ENCODE results near the gene ERBB2. TPM values are rescaled to one million over a fixed set of nuclear protein-coding genes. Genes with fewer than 3 reads are reported as not detected.
"Not testable (repeated sequence)": the region's sequence is repeated elsewhere in the genome, so short reads cannot be mapped to it uniquely, and the experiment has no call there.

Gene ERBB2
- total and polyA plus RNA-seq, 5 donors from 2014 or later: 0.36 to 5.5 (median 0.67) TPM

DNA sequence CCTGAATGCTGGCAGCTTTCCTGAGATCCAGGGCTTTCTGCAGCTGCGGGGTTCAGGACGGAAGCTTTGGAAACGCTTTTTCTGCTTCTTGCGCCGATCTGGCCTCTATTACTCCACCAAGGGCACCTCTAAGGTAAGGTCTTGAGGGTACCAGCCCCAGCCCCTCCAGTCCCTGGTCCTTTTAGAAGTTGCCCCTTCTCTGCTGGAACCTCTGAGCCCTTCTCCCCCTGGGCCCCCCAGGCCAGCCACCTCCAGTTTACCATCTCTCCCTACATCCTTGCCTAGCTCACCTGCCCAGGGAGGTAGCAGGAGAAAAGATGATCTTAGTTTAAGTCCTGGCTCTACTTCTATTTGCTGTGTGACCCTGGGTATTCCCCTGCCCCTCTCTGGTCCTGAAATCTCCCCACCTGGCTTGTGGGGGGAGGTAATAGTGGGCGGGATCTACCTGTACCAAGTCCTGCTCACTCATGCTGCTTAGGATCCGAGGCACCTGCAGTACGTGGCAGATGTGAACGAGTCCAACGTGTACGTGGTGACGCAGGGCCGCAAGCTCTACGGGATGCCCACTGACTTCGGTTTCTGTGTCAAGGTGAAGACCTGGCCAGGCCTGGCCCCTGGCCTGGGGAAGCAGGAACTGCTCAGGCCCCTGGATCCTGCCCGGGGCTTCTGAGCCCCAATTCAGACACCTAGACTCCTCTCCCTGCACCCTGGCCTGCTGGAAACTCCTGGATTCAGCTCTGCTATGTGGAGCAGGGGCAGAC, 44.4 kb downstream of the ERBB2 start:
- peaks cover 0 to 6% (median 2%) of the 10 kb centered on the region in 4 donors for H3K4me1 Mint-ChIP-seq
- H3K9me3 Mint-ChIP-seq: peaks cover 0 to 1% (median 0%) of the 10 kb centered on the region in 7 donors
- Histone ChIP-seq H3K27ac (ENCODE audit: insufficient read depth, low read length, poor library complexity, severe bottlenecking) (no peak overlapping the region), H3K4me3 (ENCODE audit: low read depth, low read length) (no peak overlapping the region), H3K9me3 (ENCODE audit: control insufficient read depth in 2 of 2, low read length in 2 of 2) (no peaks in the 10 kb centered on the region), H3K4me1 (ENCODE audit: control insufficient read depth, insufficient read depth, low read length, poor library complexity, severe bottlenecking) (peaks cover under 1% of the 10 kb centered on the region), H3K36me3 (ENCODE audit: control insufficient read depth, insufficient read depth, low read length) (no peaks in the 10 kb centered on the region), H3K27me3 (ENCODE audit: control insufficient read depth, insufficient read depth, low read length) (no peaks in the 10 kb centered on the region)
- no peak overlapping the region for H3K27ac Mint-ChIP-seq
- no peak for DNase-seq
- H3K27me3 Mint-ChIP-seq: peaks cover 20% of the 10 kb centered on the region
- no peaks in the 10 kb centered on the region for H3K36me3 Mint-ChIP-seq
- H3K4me3 Mint-ChIP-seq: no peak overlapping the region
- ATAC-seq (ENCODE audit: low read depth in 2 of 2): no peak

DNA sequence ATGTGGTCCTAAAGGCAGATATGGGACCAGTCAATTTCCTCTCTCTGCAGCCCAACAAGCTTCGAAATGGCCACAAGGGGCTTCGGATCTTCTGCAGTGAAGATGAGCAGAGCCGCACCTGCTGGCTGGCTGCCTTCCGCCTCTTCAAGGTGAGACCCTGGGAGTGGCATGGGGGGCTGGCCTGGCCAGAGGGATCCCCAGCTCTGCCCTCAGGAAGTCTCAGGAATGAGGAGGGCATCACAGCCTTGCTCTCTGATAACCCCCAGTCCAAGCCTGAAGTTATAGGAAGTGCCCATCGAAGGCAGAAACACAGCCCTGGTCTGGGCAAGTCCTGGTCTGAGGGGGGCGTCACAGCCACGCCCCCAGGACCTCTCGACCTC, 45.0 kb downstream of the ERBB2 start:
- H3K4me1 Mint-ChIP-seq: peaks cover 0 to 4% (median under 1%) of the 10 kb centered on the region in 4 donors
- H3K27ac ChIP-seq (ENCODE audit: insufficient read depth, low read length, poor library complexity, severe bottlenecking): no peak overlapping the region
- H3K36me3 Mint-ChIP-seq: no peaks in the 10 kb centered on the region
- H3K4me3 ChIP-seq (ENCODE audit: low read depth, low read length): no peak overlapping the region
- H3K4me3 Mint-ChIP-seq: no peak overlapping the region
- DNase-seq (no peak), ATAC-seq (ENCODE audit: low read depth in 2 of 2) (no peak)
- H3K9me3 ChIP-seq (ENCODE audit: control insufficient read depth in 2 of 2, low read length in 2 of 2): no peaks in the 10 kb centered on the region
- peaks cover 0 to 1% (median 0%) of the 10 kb centered on the region in 7 donors for H3K9me3 Mint-ChIP-seq
- H3K27me3 Mint-ChIP-seq: peaks cover 20% of the 10 kb centered on the region
- H3K27ac Mint-ChIP-seq: no peak overlapping the region
- H3K27me3 ChIP-seq (ENCODE audit: control insufficient read depth, insufficient read depth, low read length): no peaks in the 10 kb centered on the region
- H3K36me3 ChIP-seq (ENCODE audit: control insufficient read depth, insufficient read depth, low read length): no peaks in the 10 kb centered on the region
- no peaks in the 10 kb centered on the region for H3K4me1 ChIP-seq (ENCODE audit: control insufficient read depth, insufficient read depth, low read length, poor library complexity, severe bottlenecking)

DNA sequence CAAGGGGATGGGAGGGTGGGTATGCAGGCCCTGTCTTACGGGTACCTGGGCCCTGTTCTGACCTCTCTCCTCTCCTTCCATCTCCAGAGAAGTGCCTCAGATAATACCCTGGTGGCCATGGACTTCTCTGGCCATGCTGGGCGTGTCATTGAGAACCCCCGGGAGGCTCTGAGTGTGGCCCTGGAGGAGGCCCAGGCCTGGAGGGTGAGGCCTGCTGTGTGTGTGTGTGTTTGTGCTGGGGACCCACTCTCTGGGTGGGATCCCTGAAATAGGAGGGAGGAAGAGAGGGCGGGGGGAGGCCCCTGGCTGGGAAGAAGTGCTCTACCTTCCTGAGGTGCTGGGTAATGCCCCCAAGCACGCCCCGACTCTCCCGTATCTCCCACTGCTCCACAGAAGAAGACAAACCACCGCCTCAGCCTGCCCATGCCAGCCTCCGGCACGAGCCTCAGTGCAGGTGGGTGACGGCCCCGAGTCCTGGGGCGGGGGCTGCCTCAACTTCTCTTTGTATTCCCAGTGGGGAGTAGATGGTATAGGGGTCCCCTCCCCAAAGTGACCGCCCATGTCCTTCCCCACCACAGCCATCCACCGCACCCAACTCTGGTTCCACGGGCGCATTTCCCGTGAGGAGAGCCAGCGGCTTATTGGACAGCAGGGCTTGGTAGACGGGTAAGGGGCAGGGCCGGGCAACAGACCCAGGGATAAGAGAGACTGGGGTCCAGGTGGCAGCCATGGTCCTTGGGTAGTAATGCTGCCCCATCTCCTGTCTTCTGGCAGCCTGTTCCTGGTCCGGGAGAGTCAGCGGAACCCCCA, 45.7 kb downstream of the ERBB2 start:
- peaks cover 0 to 4% (median 0%) of the 10 kb centered on the region in 4 donors for H3K4me1 Mint-ChIP-seq

DNA sequence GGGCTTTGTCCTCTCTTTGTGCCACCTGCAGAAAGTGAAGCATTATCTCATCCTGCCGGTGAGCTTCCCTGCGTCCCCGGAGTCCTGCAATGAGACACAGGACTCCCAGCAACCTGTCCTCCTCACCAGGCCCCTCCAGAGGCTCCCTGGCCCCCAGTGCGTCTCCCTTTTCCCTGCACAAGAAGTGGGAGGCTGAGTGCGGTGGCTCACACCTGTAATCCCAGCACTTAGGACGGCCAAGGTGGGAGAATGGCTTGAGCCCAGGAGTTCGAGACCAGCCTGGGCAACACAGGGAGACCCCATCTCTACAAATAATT, 46.2 kb downstream of the ERBB2 start:
- no peaks in the 10 kb centered on the region for H3K9me3 ChIP-seq (ENCODE audit: control insufficient read depth in 2 of 2, low read length in 2 of 2)
- H3K4me3 ChIP-seq (ENCODE audit: low read depth, low read length): no peak overlapping the region
- no peaks in the 10 kb centered on the region for H3K36me3 ChIP-seq (ENCODE audit: control insufficient read depth, insufficient read depth, low read length)
- no peaks in the 10 kb centered on the region for H3K4me1 ChIP-seq (ENCODE audit: control insufficient read depth, insufficient read depth, low read length, poor library complexity, severe bottlenecking)
- no peaks in the 10 kb centered on the region for H3K27me3 ChIP-seq (ENCODE audit: control insufficient read depth, insufficient read depth, low read length)
- Mint-ChIP-seq H3K36me3 (no peaks in the 10 kb centered on the region), H3K27me3 (peaks cover 15% of the 10 kb centered on the region), H3K4me3 (no peak overlapping the region), H3K4me1 (peaks cover 0 to 4% (median 0%) of the 10 kb centered on the region in 4 donors), H3K9me3 (no peaks in the 10 kb centered on the region), H3K27ac (no peak overlapping the region)
- ATAC-seq (ENCODE audit: low read depth in 2 of 2) (no peak), DNase-seq (no peak)
- no peak overlapping the region for H3K27ac ChIP-seq (ENCODE audit: insufficient read depth, low read length, poor library complexity, severe bottlenecking)

More for the DNA sequence above, 45.7 kb downstream of the ERBB2 start:
- no peak overlapping the region for H3K4me3 ChIP-seq (ENCODE audit: low read depth, low read length)
- H3K27ac Mint-ChIP-seq: no peak overlapping the region
- H3K36me3 Mint-ChIP-seq: no peaks in the 10 kb centered on the region
- no peaks in the 10 kb centered on the region for H3K9me3 ChIP-seq (ENCODE audit: control insufficient read depth in 2 of 2, low read length in 2 of 2)
- DNase-seq (no peak), ATAC-seq (ENCODE audit: low read depth in 2 of 2) (no peak)
- peaks cover 20% of the 10 kb centered on the region for H3K27me3 Mint-ChIP-seq
- no peaks in the 10 kb centered on the region for H3K27me3 ChIP-seq (ENCODE audit: control insufficient read depth, insufficient read depth, low read length)
- H3K27ac ChIP-seq (ENCODE audit: insufficient read depth, low read length, poor library complexity, severe bottlenecking): no peak overlapping the region
- H3K9me3 Mint-ChIP-seq: no peaks in the 10 kb centered on the region
- H3K4me3 Mint-ChIP-seq: no peak overlapping the region
- no peaks in the 10 kb centered on the region for H3K4me1 ChIP-seq (ENCODE audit: control insufficient read depth, insufficient read depth, low read length, poor library complexity, severe bottlenecking)
- no peaks in the 10 kb centered on the region for H3K36me3 ChIP-seq (ENCODE audit: control insufficient read depth, insufficient read depth, low read length)

DNA sequence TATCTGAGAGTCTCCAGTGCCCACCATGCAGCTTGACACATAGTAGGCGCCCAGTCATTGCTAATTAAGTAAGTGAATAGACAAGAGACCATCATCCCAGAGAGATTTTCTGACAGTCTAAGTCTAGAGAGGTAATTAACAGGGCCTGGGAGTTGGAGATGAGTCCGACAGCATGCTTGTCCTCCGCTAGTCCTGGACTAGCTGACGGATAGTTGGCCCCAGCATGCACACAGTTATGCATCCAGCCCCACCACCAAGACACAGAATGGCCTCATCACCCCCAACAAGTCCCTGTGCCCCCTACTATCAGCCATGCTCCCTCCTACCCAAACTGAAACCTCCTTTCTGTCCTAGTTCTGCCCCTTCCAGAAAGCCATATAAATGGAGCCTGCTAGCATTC, 47.9 kb downstream of the ERBB2 start:
- H3K27me3 Mint-ChIP-seq: peaks cover 10% of the 10 kb centered on the region
- no peaks in the 10 kb centered on the region for H3K9me3 Mint-ChIP-seq
- Histone ChIP-seq H3K4me3 (ENCODE audit: low read depth, low read length) (no peak overlapping the region), H3K4me1 (ENCODE audit: control insufficient read depth, insufficient read depth, low read length, poor library complexity, severe bottlenecking) (no peaks in the 10 kb centered on the region), H3K27ac (ENCODE audit: insufficient read depth, low read length, poor library complexity, severe bottlenecking) (no peak overlapping the region), H3K27me3 (ENCODE audit: control insufficient read depth, insufficient read depth, low read length) (no peaks in the 10 kb centered on the region), H3K36me3 (ENCODE audit: control insufficient read depth, insufficient read depth, low read length) (no peaks in the 10 kb centered on the region), H3K9me3 (ENCODE audit: control insufficient read depth in 2 of 2, low read length in 2 of 2) (no peaks in the 10 kb centered on the region)
- H3K36me3 Mint-ChIP-seq: no peaks in the 10 kb centered on the region
- ATAC-seq (ENCODE audit: low read depth in 2 of 2) (no peak), DNase-seq (no peak)
- H3K4me3 Mint-ChIP-seq: no peak overlapping the region
- peaks cover 0 to 5% (median 2%) of the 10 kb centered on the region in 4 donors for H3K4me1 Mint-ChIP-seq
- H3K27ac Mint-ChIP-seq: peak overlapping the region in 1 of 3 donors; percentile 48

DNA sequence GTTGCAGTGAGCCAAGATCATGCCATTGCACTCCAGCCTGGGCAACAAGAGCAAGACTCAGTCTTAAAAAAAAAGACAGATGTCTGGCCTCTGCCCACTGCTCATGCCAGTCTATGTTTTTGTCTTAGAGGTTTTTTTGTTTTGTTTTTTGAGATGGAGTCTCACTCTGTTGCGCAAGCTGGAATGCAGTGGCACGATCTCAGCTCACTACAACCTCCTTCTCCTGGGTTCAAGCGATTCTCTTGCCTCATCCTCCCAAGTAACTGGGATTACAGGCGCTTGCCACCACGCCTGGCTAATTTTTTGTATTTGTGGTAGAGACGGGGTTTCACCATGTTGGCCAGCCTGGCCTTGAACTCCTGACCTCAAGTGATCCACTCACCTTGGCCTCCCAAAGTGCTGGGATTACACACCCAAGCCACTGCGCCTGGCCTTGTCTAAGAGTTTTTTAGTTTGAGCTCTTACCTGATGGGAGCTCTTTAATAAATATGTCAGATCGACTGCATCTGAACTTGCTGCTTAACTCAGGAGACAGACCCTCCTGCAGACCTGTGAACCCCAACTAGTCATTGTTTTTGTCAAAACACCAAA, 48.7 kb downstream of the ERBB2 start:
- H3K4me3 ChIP-seq (ENCODE audit: low read depth, low read length); ATAC-seq (ENCODE audit: low read depth in 2 of 2); H3K4me3 Mint-ChIP-seq; H3K27me3 Mint-ChIP-seq; DNase-seq; H3K27ac ChIP-seq (ENCODE audit: insufficient read depth, low read length, poor library complexity, severe bottlenecking); H3K9me3 Mint-ChIP-seq; H3K36me3 Mint-ChIP-seq; H3K27ac Mint-ChIP-seq; H3K36me3 ChIP-seq (ENCODE audit: control insufficient read depth, insufficient read depth, low read length); H3K9me3 ChIP-seq (ENCODE audit: control insufficient read depth in 2 of 2, low read length in 2 of 2); H3K4me1 ChIP-seq (ENCODE audit: control insufficient read depth, insufficient read depth, low read length, poor library complexity, severe bottlenecking); H3K27me3 ChIP-seq (ENCODE audit: control insufficient read depth, insufficient read depth, low read length): not testable (repeated sequence)
- H3K4me1 Mint-ChIP-seq: peaks cover 0 to 13% (median 5%) of the 10 kb centered on the region in 4 donors

DNA sequence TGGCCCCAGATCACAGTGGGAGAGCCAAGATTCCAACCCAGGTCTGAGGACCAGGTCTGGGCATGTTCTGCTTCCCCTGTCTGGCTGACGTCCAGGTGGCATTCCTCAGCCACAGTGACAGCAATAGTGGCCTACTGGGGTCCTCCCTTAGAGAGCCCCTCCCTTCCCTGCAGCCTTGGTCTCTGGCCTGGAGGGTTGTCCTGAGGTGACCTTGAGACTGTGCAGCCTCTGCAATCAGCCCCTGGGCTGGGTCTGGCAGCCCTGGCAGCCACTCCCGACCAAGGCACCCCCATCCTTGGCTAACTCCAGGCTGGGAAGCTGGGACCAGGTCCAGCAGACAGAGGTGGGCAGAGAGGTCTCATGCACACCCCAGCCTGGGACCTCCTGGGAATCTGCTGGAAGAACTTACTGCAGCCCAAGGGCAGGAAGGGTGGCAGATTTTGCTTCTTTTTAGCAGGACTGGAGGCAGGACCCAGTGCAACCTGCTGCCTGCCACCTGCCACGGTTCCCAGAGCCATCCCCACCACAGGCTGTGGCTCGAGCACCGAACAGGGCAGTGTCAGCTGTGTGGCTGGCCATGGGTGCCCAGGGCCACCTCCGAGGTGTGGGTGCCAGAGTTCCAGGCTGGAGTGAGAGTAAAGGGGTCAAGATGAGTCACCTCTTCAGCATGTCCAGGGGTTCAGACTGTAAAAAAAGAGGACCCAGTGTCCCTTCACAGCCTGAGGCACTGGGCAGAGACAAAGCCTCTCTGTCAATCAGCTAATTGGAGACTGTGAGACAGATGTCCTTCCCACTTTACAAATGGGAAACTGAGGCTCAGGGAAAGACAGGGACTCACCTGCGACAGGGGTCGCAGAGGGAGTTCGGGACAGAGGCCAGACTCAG, 50.5 kb downstream of the ERBB2 start:
- Mint-ChIP-seq H3K27ac (peak overlapping the region in 1 of 3 donors; percentile 31), H3K9me3 (no peaks in the 10 kb centered on the region), H3K27me3 (peaks cover 4% of the 10 kb centered on the region), H3K4me1 (peaks cover 0 to 18% (median 9%) of the 10 kb centered on the region in 4 donors), H3K36me3 (no peaks in the 10 kb centered on the region), H3K4me3 (peak overlapping the region in 1 of 4 donors; percentile 35)
- Histone ChIP-seq H3K27me3 (ENCODE audit: control insufficient read depth, insufficient read depth, low read length) (no peaks in the 10 kb centered on the region), H3K27ac (ENCODE audit: insufficient read depth, low read length, poor library complexity, severe bottlenecking) (no peak overlapping the region), H3K4me1 (ENCODE audit: control insufficient read depth, insufficient read depth, low read length, poor library complexity, severe bottlenecking) (peaks cover 17% of the 10 kb centered on the region), H3K9me3 (ENCODE audit: control insufficient read depth in 2 of 2, low read length in 2 of 2) (no peaks in the 10 kb centered on the region), H3K36me3 (ENCODE audit: control insufficient read depth, insufficient read depth, low read length) (no peaks in the 10 kb centered on the region), H3K4me3 (ENCODE audit: low read depth, low read length) (no peak overlapping the region)
- DNase-seq: no peak
- no peak for ATAC-seq (ENCODE audit: low read depth in 2 of 2)

All from CD4-positive, CD25-positive, alpha-beta regulatory T cell (primary cell).